HG02610 (cell line): ENCODE results near the gene PRDM13.
"Not testable (repeated sequence)": the region's sequence is repeated elsewhere in the genome, so short reads cannot be mapped to it uniquely, and the experiment has no call there.

ENCODE experiments used
- ATAC-seq: cut with Tn5 transposase; IDR thresholded peaks from one replicate; pipeline ENCODE4 v1.9.1; 2021; ENCODE audit warnings: mild to moderate bottlenecking, moderate library complexity; ENCODE audit not compliant: unreplicated experiment

PRDM13 gene

GRCh38 chr6:99622044-99622443 lies 15.4 kb downstream of the PRDM13 start:
- ATAC-seq, result not testable (repeated sequence)

- ATAC-seq, result no peak
Measured at GRCh38 chr6:99629293-99629692, 22.7 kb downstream of the PRDM13 start.

- no peak for ATAC-seq
Measured at GRCh38 chr6:99637629-99638028, 31.0 kb downstream of the PRDM13 start.

GRCh38 chr6:99638358-99638757 lies 31.7 kb downstream of the PRDM13 start:
- not testable (repeated sequence) for ATAC-seq

GRCh38 chr6:99641270-99641669 lies 34.6 kb downstream of the PRDM13 start:
- ATAC-seq, result no peak

GRCh38 chr6:99645986-99646385 lies 39.4 kb downstream of the PRDM13 start:
- ATAC-seq, result no peak

GRCh38 chr6:99650091-99650571 lies 43.5 kb downstream of the PRDM13 start:
- not testable (repeated sequence) for ATAC-seq

- ATAC-seq, result no peak
Measured at GRCh38 chr6:99660206-99660605, 53.6 kb downstream of the PRDM13 start.

- ATAC-seq, result no peak
Measured at GRCh38 chr6:99661870-99662269, 55.2 kb downstream of the PRDM13 start.

GRCh38 chr6:99662616-99663015 lies 56.0 kb downstream of the PRDM13 start:
- ATAC-seq, result no peak
